Peyer's patch (tissue), 4 donors: ENCODE measurements around the gene KCNQ1. TPM values are rescaled to one million over a fixed set of nuclear protein-coding genes. Genes with fewer than 3 reads are reported as not detected.

ENCODE experiments used
- DNase-seq, 3 donors: peaks; one replicate each; pipeline ENCODE4 v3.0.0-alpha.2; 2017 to 2019
- H3K27ac ChIP-seq, 4 donors: fragments of 200-600 bp; sonication (generic); one replicate each; pipeline ENCODE4 v1.5.1; 2016 to 2019
- H3K27me3 ChIP-seq, 2 donors: fragments of 200-600 bp; sonication (generic); one replicate each; pipeline ENCODE4 v1.5.1; 2019
- H3K36me3 ChIP-seq, 3 donors: fragments of 200-600 bp; sonication (generic); one replicate each; pipeline ENCODE4 v1.5.1; 2016 to 2019
- H3K4me1 ChIP-seq, 4 donors: fragments of 200-600 bp; sonication (generic); one replicate each; pipeline ENCODE4 v1.5.1; 2016 to 2019
- H3K4me3 ChIP-seq, 4 donors: fragments of 200-600 bp; sonication (generic); 1 replicate in 3 of 4; 2 replicates in 1 of 4; pipeline ENCODE4 v1.5.1; 2016 to 2019; ENCODE audit warnings: mild to moderate bottlenecking in 1 of 4
- H3K9me3 ChIP-seq, 4 donors: fragments of 200-600 bp; sonication (generic); one replicate each; pipeline ENCODE4 v1.5.1; 2016 to 2019; ENCODE audit warnings: mild to moderate bottlenecking in 1 of 4
- POLR2A ChIP-seq, 2 donors: fragments of 450-650 bp; IDR thresholded peaks; one replicate each; pipeline ENCODE4 v1.5.1; 2017; ENCODE audit warnings: antibody characterized with exemption in 2 of 2, mild to moderate bottlenecking in 2 of 2, moderate library complexity in 2 of 2
- total RNA-seq, 4 donors: library from RNA; depleted of rRNA; stranded (reverse); fragments of >200 nt; gene quantifications; one replicate each; pipeline ENCODE4 v1.1.0, GENCODE V29; 2016
- TF ChIP-seq, protein P1 (sequence below), 6 experiments: fragments of 450-650 bp in 4 of 6; fragments of 200-600 bp in 2 of 6; sonication (generic) in 1 of 6; IDR thresholded peaks; one replicate each; pipeline ENCODE4 v1.5.1; 2017 to 2019; ENCODE audit warnings: antibody characterized with exemption in 6 of 6, mild to moderate bottlenecking in 3 of 6, moderate library complexity in 1 of 6

Gene KCNQ1
- total RNA-seq, 4 donors from 2014 or later: 50.6 to 66.4 (median 54.2) TPM

DNA sequence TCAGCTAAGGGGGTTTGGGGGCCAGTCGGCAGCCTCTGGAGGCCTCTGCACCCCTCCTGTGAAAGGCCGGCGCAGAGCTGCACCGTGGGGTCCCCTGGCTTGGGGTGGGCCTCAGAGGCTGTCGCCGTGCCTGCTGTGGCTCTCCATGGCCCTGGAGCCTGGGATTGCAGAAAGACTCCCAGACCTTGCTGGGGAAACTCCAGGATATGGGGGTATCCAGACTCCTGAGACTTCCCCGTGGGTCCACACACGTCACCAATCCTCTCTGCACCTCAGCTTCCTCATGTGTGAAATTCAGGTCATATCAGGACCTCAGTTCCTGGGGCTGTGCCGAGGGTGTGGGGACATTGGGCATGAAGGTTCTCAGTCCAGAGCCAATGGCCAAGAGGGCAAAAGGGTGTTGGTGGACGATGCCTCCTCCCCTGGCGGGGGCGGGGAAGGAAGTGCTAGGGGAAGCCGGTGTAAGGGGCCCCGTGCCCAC lies 97.1 kb downstream of the KCNQ1 start:
- Histone ChIP-seq H3K4me3 (no peak overlapping the region), H3K27me3 (no peaks in the 10 kb centered on the region), H3K9me3 (no peaks in the 10 kb centered on the region), H3K4me1 (no peaks in the 10 kb centered on the region), H3K27ac (no peak overlapping the region), H3K36me3 (no peaks in the 10 kb centered on the region)
- DNase-seq: peak in 2 of 3 donors; percentile 18 to 31
- TF ChIP-seq, protein P1, sequence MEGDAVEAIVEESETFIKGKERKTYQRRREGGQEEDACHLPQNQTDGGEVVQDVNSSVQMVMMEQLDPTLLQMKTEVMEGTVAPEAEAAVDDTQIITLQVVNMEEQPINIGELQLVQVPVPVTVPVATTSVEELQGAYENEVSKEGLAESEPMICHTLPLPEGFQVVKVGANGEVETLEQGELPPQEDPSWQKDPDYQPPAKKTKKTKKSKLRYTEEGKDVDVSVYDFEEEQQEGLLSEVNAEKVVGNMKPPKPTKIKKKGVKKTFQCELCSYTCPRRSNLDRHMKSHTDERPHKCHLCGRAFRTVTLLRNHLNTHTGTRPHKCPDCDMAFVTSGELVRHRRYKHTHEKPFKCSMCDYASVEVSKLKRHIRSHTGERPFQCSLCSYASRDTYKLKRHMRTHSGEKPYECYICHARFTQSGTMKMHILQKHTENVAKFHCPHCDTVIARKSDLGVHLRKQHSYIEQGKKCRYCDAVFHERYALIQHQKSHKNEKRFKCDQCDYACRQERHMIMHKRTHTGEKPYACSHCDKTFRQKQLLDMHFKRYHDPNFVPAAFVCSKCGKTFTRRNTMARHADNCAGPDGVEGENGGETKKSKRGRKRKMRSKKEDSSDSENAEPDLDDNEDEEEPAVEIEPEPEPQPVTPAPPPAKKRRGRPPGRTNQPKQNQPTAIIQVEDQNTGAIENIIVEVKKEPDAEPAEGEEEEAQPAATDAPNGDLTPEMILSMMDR (IDR thresholded peaks at IDR 0.05): no peak
- no peak for TF ChIP-seq POLR2A (IDR thresholded peaks at IDR 0.05)

DNA sequence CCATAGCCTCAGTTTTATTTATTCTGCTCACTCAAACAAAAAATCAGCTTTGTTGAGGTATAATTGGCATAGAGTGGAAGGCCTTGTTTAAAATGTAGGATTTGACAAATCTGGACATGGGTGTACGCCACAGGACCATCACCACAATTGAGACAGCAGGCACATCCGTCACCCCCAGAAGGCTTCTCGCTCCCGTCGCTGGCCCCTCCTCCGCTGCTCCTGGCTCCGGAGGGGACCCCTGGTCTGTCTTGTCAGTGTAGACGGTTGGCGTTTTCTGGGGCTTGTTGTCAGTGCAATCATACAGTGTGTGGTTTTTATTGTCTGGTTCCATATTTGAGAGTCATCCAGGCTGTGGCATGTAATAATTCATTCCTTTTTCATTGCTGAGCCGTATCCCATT lies 97.6 kb downstream of the KCNQ1 start:
- no peaks in the 10 kb centered on the region for H3K4me1 ChIP-seq
- TF ChIP-seq, protein P1 (IDR thresholded peaks at IDR 0.05): no peak
- no peak for TF ChIP-seq POLR2A (IDR thresholded peaks at IDR 0.05)
- DNase-seq: peak in 2 of 3 donors; percentile 15 to 21
- H3K27ac ChIP-seq: no peak overlapping the region
- no peaks in the 10 kb centered on the region for H3K36me3 ChIP-seq
- H3K9me3 ChIP-seq: no peaks in the 10 kb centered on the region
- no peak overlapping the region for H3K4me3 ChIP-seq
- H3K27me3 ChIP-seq: no peaks in the 10 kb centered on the region

DNA sequence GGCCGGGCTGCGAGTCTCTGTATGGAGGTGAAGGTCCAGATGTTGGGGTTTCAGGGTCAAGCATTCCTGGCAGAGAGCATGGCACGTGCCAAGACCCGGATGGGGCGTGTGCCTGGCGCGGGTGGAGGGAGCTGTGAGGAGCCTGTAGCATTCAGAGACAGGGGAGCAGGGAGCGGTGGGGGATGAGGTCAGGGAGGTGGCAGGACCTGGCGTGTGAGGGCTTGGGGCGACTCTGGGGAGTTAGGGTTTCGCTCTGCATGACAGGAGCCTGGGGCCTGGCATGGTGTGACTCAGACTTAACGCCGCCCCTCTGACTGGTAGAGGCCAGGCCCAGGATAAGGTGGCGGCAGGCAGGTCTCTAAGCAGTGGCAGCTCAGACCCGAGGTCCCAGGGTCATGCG lies 103.0 kb downstream of the KCNQ1 start:
- no peak overlapping the region for H3K4me3 ChIP-seq
- H3K9me3 ChIP-seq: no peaks in the 10 kb centered on the region
- H3K27ac ChIP-seq: no peak overlapping the region
- DNase-seq: peak in 2 of 3 donors; percentile 31 to 42
- no peaks in the 10 kb centered on the region for H3K36me3 ChIP-seq
- H3K27me3 ChIP-seq: no peaks in the 10 kb centered on the region
- H3K4me1 ChIP-seq: no peaks in the 10 kb centered on the region
- no peak for TF ChIP-seq POLR2A (IDR thresholded peaks at IDR 0.05)
- TF ChIP-seq, protein P1 (IDR thresholded peaks at IDR 0.05): no peak

DNA sequence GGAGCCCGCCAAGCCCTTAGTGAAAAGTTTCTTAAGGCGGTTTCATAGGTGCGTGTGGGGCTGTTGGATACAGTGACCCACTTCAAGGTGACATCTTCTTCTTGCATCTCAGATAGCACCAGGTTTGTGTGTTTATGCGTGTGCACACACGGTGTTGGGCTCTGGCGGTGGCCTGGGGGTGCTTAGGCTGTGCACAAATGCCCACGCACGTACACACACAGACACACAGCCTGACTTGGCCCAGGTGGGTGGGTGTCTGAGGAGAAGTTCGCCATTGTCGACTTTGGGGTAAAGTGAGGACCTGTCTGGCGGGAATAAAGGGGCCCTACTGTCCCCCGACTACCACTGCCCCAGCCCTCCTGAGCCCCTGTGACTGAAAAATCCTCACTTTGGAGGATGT lies 103.8 kb downstream of the KCNQ1 start:
- H3K36me3 ChIP-seq: no peaks in the 10 kb centered on the region
- TF ChIP-seq, protein P1 (IDR thresholded peaks at IDR 0.05): no peak
- TF ChIP-seq POLR2A (IDR thresholded peaks at IDR 0.05): no peak
- H3K27me3 ChIP-seq: no peaks in the 10 kb centered on the region
- H3K9me3 ChIP-seq: no peaks in the 10 kb centered on the region
- DNase-seq: peak in 2 of 3 donors; percentile 11 to 23
- H3K4me3 ChIP-seq: no peak overlapping the region
- H3K4me1 ChIP-seq: no peaks in the 10 kb centered on the region
- no peak overlapping the region for H3K27ac ChIP-seq

DNA sequence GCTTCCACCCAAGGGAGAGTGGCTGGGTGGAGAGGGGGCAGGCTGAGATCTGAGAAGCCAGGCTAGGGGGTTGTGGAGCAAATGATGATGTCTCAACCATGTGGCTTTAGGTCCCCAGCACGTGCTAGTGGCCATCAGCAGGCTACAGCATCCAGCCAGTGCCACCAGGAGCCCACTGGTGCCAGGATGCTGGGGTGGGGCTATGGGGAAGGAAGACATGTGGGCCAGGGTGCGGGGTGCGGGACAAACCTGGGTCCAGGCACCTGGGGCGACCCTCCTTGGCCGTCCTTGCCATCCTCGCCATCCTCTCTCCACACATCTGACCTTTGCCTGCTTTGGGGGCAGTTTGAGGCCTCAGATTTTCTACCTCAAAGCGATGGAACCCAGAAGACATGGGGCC lies 104.3 kb downstream of the KCNQ1 start:
- Histone ChIP-seq H3K9me3 (no peaks in the 10 kb centered on the region), H3K36me3 (no peaks in the 10 kb centered on the region), H3K4me3 (no peak overlapping the region), H3K4me1 (no peaks in the 10 kb centered on the region), H3K27me3 (no peaks in the 10 kb centered on the region), H3K27ac (no peak overlapping the region)
- TF ChIP-seq POLR2A (IDR thresholded peaks at IDR 0.05): no peak
- TF ChIP-seq, protein P1 (IDR thresholded peaks at IDR 0.05): no peak
- peak in 2 of 3 donors; percentile 23 to 25 for DNase-seq

DNA sequence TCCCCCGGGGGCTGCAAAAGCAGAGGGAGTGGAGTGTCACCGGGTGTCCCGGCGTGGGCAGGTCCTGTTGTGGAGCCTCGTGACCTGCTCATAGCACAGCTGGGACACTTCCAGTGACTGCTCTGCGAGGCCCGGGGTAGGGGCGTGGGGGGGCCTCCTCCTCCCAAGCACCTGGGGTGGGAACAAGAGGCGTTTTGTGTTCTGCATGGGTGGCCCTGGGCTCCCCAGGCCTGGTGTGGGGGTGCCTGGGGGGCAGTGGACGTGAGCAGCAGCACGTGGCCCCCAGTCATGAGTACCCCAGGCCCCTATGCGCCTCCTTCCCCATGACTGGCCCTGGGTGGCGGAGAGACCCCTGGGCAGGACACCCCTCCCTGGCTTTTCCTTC lies 104.7 kb downstream of the KCNQ1 start:
- Histone ChIP-seq H3K4me1 (no peaks in the 10 kb centered on the region), H3K9me3 (no peaks in the 10 kb centered on the region), H3K27ac (no peak overlapping the region), H3K27me3 (no peaks in the 10 kb centered on the region), H3K36me3 (no peaks in the 10 kb centered on the region), H3K4me3 (no peak overlapping the region)
- DNase-seq: peak in 1 of 3 donors; percentile 26
- TF ChIP-seq, protein P1 (IDR thresholded peaks at IDR 0.05): no peak
- no peak for TF ChIP-seq POLR2A (IDR thresholded peaks at IDR 0.05)
